CD4-positive, alpha-beta T cell treated with Interleukin-17A for 4 hours (primary cell): Measurements from ENCODE around the gene TEX9.
"Not testable (repeated sequence)": the region's sequence is repeated elsewhere in the genome, so short reads cannot be mapped to it uniquely, and the experiment has no call there.

Experiments used
- DNase-seq: peaks from one replicate; pipeline ENCODE4 v3.0.0-alpha.2; 2020; ENCODE audit warnings: mixed read lengths

TEX9 gene

DNA sequence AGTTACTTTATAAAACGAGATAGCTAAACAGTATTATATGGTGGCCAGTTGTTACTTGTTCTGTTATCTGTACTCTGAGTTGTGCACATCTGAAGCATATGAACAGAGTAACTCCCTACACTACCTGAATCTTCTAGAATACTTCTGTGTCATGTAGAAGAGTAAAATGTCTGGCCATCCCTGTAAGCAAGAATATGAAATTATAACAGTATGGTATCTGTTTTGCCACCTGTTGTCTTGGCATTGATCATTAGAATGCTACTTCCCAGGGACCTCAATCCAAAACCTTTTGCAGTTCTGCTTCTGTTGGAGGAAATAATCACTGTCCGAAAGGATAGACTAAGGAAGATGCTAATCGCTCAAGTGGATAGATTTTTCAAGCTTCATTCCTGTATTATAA is 1.9 kb downstream of the TEX9 start:
- no peak for DNase-seq

DNA sequence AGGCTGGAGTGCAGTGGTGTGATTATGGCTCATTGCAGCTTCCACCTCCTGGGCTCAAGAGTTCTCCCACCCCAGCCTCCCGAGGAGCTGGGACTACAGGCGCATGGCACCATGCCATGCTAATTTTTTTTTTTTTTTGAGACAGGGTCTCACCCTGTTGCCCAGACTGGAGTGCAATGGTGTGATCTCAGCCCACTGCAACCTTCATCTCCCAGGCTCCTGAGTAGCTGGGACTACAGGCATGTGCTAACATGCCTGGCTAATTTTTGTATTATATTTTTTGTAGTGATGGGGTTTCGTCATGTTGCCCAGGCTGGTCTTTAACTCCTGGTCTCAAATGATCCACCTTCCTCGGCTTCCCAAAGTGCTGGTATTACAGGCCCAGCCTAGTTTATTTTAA is 4.0 kb downstream of the TEX9 start:
- no peak for DNase-seq

DNA sequence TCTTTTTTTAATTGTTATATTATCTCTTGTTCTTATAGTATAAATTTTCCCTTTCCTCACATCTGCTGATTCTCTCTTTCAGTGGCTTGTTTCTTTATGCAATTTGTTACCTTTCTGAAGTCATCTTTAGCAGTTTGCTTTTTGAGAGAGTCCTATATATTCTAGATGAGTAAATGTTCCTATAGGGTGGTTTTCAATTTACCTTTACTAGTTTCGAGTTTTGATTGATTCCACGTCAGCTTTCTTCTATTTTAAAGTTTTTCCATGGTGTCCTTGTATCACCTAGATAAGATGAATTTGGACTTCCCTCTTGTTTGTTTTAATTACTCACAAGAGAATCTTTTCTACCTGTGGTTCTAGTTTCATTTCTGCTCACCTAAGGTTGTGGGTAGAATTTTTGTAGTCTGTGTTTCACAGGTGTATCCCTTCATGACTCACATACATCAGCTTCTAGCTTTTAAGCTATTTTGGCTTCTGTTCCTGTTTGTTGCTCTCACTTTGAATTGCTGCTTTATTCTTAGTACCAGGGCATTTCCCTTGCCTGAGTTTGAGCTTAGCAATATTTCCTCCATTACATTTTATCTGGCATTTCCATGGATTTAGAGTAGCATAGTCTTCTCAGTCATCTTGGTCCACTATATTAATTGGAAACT is 6.4 kb downstream of the TEX9 start:
- no peak for DNase-seq

DNA sequence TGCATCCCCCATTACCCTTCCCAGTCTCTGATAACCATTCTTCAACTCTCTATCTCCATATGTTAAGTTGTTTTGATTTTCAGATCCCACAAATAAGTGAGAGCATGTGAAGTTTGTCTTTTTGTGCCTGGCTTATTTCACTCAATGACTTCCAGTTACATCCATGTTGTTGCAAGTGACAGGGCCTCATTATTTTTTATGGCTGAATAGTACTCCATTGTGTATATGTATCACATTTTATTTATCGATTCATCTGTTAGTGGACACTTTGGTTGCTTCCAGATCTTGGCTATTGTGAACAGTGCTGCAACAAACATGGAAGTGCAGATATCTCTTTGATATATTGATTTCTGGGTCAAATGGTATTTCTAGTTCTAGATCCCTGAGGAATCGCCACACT is 9.5 kb downstream of the TEX9 start:
- DNase-seq, result not testable (repeated sequence)

DNA sequence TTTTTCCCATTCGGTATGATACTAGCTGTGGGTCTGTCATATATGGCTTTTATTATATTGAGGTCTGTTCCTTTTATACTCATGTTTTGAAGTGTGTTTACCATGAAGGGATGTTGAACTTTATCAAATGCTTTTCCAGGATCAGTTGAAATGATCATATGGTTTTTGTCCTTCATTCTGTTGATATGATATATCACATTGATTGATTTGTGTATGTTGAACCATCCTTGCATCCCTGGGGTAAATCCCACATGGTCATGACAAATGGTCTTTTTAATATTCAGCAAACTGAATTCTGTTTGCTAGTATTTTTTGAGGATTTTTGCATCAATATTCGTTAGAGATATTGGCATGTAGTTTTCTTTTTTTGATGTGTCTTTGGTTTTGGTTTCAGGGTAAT is 12.6 kb downstream of the TEX9 start:
- not testable (repeated sequence) for DNase-seq

DNA sequence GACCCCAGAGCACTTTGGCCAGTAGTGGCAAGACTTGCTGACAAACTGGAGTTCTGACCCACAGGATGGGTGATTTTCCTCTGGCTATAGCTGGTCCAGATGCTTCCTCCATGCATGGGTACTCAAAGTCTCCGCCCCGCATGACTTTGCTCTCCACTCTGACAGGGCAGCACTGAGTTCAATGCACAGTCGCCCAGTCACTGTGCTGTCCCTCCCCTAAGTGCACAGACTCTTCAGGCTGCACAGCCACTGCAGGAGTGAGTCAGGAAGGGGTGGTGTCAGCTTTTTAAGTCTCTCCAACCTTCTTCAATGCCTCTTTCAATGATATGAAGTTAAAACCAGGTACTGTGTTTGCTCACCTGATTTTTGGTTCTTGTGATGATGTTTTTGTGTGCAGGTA is 17.8 kb downstream of the TEX9 start:
- DNase-seq, result no peak

DNA sequence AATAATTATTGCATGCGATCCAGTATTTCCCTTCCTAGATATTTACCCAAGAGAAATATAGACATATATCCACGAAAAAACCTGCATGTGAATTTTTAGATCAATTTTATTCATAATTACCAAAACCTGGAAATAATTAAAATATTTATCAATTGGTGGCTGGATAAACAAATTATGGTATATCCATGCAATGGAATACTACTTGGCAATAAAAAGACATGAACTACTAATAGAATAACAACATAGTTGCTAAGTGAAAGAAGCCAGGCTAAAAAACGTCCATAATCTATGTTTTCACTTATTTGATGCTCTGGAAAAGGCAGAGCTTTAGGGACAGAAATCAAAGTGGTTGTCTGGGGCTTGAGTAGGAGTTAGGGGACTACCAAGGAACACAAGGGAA is 20.7 kb downstream of the TEX9 start:
- DNase-seq, result no peak

DNA sequence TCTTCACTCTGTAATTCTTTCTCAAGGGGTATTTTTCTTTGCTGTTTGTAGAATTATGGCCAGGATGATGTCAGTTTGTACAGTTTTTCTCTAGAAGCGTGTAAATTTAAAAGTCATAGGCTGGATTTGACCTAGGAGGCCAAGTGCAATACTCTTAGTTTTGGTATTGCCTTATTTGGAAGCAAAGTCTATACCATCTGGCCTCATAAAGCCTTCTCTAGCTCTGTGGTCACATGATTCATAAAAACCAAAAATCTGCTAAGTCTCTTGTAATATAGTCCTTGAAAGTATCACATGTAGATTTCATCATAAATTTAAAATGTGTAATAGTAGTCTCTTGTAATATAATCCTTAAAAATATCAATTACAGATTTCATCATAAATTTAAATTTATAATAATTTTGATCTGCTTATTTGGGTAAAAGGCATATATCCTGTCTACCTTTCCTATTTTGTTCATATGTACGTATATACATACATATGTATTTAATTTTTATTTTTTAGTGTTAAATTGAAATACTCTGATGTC is 25.6 kb downstream of the TEX9 start:
- DNase-seq, result no peak

DNA sequence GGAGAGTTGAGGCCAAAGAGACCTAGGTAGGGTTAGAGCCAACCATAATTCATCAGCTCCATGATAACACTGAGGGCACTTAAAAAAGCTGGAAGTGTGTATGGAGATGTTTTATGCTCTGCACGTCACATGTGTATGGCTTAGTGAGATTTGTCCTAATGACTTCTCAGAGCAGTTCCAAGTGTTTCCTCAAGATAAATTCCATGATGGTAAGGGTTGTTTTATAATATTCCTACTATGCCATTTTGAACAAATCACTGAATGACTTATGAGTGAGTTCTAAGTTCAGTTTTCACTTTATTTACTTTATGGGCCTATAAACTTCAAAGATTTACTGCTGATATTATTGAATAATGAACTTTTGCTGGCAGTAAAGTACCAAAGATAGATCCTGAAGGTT is 28.1 kb downstream of the TEX9 start:
- DNase-seq, result no peak

DNA sequence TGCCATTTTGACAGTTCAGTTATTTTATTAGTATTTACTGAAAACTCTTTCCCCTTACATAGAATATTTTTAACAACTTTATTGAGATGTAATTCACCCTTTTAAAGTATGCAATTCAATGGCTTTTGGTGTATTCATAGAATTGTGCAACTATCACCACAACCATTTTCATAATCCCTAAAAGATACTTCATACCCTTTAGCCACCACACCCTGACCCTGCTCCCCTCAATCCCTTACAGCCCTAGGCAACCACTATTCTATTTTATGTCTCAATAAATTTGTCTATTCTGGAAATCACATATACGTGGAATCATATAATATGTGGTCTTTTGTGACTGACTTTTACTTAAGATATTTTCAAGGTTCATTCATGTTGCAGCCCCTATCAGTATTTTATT is 29.7 kb downstream of the TEX9 start:
- DNase-seq, result no peak

DNA sequence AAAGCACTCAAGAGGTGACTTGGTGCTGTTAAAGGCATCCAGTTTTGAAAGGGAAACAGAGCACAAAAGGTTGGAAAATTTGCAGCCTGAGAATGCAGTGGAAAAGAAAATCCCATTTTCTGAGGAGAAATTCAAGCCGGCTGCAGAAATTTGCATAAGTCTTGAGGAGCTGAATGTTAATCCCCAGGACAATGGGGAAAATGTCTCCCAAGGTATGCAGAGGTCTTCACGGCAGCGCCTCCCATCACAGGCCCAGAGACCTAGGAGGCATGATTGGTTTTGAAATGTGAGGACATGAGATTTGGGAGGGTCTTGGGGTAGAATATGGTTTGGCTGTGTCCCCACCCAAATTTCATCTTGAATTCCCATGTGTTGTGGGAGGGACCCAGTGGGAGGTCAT is 32.1 kb downstream of the TEX9 start:
- DNase-seq, result not testable (repeated sequence)

DNA sequence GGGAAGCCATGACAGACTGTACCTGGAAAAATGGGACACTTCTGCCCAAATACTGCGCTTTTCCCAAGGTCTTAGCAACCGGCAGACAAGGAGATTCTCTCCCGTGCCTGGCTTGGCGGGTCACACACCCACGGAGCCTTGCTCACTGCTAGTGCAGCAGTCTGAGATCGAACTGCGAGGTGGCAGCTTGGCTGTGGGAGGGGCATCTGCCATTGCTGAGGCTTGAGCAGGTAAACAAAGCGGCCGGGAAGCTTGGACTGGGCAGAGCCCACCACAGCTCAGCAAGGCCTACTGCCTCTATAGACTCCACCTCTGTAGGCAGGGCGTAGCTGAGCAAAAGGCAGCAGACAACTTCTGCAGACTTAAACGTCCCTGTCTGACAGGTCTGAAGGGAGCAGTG is 34.0 kb downstream of the TEX9 start:
- not testable (repeated sequence) for DNase-seq

DNA sequence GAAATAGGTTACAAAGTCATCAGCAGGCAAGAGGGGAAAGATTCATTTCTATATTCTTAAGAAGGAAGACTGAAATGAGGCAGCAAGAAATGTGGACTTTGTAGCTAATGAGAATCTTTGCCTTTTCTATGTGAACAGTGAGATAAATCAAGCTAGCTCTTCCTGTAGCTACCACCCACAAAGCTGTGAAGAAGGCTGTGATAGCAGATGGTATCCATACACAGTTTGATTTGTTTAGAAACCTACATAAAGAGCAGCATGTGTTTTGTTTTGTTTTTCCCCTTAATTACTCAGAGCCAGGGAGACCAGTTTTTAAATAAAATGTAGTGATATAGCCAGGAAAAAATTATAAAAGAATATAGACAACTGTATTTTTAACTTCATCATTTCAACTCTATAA is 45.5 kb downstream of the TEX9 start:
- no peak for DNase-seq

DNA sequence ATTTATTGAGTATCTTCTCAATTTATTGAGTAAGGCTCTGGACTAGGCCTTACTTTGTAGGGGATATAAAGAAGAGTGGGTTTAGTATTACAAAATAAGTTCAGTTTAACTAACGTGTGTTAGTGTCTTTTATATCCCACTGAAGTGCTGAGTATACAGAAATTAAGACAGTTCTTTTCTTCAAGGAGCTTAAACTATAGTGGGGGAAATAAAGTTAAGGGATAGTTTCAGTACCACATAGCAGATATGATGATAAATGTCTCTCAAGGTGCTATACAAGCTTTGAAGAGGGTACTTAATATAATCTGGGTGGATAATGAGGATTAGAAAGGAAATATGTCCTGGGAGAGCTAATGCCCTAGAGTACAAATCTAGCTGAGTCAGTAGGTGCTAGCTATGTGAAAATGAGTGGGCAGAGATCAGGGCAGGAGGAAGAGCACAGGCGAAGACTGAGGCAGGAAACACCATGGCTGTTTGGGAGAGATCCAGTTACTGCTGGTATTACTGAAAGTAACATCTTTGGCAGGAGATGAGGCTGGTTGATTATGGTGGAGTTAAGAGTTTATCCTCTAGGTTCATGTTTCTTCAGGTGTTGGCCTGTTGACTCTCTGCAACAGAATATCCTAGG is 46.0 kb downstream of the TEX9 start:
- no peak for DNase-seq

DNA sequence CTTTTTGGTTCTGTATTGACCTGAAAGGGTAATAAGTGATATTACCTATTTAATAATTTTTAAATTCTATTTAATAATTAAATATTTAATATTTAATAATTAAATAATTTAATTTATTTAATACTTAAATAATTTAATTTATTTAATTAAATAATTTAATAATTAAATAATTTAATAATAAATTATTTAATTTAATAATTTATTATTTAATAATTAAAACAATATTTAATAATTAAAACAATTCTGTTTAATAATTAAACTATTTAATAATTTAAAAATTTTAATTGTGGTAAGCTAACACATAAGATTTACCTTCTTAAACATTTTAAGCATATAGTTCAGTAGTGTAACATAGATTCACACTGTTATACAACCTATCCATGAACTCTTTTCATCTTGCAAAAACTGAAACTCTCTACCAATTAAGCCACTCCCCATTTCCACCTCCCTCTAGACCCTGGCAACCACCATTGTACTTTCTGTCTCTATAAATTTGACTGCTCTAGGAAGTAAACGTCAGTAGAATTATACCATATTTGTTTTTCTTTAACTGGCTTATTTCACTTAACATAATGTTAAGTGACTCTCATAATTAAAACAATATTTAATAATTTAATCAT is 48.0 kb downstream of the TEX9 start:
- DNase-seq, result not testable (repeated sequence)

DNA sequence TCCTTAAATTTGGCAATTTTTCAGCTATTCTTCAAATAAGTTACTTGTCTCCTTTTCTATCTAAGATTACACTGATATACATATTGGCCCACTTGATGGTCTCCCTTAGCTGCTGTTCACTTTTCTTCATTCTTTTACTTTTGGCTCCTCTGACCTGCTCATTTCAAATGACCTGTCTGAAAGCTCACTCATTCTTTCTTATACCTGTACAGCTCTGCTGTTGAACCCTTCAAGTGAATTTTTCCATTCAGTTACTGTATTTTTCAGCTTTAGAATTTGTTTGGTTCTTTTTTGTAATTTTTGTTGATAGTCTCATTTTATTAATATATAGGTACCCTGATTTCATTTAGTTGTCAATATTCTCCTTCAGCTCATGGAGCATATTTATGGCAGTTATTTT is 60.0 kb downstream of the TEX9 start:
- no peak for DNase-seq

DNA sequence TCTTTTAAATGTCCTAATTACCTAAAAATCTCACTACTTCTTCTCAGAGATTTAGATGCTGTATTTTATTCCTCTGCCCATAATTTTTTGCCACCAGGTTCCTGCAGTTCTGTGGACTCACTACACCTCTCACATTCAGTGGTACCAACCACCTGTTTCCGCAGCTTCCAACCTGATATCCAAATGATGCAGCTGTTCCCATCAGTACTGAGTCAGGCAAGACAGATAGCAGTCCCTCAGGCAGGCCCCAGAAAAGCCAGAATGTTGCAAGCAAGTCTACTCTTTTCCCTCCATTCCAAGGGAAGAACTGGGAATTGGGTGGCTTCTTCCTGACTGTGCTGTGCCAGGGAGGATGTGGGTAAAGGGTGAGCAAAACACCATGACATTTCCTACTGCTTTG is 60.8 kb downstream of the TEX9 start:
- no peak for DNase-seq

DNA sequence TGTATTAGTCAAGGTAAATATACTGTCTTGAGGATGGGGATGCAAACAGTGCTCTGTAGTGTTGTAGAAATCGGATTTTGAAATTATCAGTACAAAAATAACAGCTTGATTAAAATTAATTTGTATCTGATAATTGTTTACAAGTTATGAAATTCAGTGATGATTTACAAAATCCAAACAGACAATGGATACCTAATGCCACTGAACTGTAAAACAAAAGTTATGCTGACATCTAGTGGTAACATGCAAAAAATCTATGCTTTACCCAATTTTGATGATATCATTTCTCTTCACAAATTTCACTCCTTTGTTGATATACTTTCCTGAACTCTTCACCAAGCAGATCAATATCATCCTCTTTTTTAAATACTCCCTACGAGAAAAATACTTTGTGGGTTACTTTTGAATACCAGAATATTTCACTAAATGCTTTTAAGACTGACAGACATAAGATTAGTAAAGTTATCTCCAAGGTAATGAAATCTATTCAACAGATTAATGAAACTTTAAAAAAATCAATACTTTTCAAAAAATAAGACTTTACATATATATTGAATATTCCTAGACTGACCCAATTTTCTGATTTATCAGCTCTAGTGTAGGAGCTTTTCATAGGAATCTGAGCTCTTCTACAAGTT is 63.7 kb downstream of the TEX9 start:
- no peak for DNase-seq

DNA sequence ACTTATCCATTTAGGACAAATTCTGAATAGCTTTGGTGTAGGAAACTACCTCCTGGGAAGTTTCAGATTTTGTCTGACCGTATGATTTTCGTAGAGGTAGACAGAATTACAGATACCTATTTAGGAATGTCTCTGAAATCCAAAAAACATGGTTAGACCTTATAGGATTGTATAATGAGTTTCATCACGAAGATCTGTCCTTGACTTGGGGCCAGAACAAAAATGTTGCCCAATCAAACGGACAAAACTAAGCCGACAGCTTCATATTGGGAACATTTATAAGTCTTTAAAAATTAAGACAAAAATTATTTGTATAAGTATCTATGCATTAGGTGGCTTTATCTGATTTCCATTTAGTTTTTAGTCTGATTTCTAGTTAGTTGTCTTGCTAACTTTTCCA is 67.1 kb downstream of the TEX9 start:
- DNase-seq, result no peak

DNA sequence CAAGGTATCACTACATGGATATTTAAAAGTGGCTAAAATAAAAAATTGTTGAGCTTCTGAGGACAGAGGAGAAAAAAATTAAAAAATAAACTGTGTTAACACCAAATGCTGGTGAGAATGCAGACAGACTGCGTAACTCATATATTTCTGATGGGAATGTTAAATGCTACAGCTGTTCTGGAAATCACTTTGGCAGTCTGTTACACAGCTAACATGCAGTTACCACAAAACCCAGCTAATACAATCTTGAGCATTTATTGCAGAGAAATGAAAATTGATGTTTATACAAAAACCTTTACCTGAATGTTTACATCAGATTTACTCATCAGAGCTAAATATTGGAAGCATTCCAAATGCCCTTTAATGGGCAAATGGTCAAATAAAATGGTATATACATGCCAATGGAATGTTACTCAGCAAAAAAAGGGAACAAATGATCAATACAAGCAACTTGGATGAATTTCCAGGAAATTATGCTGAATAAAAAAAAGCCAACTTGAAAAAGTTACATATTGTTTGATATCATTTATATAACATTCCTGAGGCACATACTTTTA is 75.1 kb downstream of the TEX9 start:
- DNase-seq, result no peak

DNA sequence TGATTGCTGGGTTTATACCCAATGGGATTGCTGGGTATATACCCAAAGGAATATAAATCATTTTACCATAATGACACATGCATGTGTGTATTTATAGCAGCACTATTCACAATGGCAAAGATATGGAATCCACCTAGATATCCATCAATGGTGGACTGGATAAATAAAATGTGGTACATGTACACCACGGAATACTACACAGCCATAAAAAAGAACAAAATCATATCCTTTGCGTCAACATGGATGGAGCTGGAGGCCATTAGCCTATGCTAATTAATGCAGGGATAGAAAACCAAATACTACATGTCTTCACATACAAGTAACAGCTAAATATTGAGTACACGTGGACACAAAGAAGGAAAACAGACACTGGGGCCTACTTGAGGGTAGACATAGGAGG is 77.1 kb downstream of the TEX9 start:
- no peak for DNase-seq

DNA sequence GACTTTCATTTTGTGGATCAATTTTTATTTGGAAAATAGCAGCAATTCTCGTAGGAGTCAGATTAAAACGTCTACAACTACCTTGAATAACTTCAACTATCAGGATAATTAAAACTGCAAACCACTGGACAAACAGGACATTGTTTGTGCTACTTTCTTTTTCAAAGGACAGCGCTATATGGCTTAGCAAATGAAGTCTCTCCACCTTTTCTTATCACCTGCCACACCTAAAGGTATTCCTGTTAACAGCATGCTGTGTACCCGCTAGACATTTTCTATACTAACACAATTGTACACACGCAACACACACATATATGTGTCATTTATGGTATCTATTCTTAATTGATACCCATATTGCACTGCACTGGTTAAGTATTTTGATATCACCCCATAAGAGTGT is 80.5 kb downstream of the TEX9 start:
- no peak for DNase-seq

DNA sequence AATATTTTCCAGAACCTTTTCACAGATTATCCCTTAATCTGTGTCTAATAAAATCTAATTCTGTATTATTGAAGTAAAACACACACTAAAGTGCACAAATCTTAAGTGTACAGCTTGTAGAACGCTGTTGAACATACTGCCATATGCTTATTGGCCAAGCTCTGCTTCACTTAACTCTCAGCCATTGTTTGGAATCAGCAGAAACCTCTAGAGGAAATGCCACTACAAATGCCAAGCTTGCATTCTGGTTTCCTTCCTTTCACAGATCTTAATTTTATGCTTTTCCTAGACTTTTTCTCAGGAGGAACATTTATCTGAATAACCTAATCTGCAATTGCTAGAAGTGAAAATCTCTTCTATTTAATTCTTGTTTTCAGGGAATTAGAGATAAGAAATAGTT is 89.6 kb downstream of the TEX9 start:
- no peak for DNase-seq

DNA sequence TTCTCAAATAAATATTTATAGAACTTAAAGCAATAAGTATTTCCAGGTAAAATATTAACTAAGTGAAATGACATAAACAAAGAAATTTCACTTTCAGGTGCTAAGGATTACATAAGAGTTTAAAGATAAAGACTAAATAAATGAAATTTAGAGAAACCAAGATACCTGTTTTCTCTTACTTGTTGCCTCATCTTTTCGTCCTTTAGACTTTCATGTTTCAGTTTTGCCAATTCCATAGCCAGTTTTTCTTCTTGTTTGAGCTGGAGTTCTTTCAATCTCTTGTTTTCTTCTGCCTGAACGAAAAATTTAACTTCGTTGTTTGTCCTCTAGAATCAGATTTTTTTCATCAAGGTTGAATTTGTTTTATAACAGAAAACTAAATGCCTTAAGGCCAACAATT is 91.0 kb downstream of the TEX9 start:
- no peak for DNase-seq
